ENCODE results near the gene EPB41L2.

- TF ChIP-seq CTCF (IDR thresholded peaks at IDR 0.05) (no peak), POLR2AphosphoS5 (IDR thresholded peaks at IDR 0.05) (no peak), POLR2A (IDR thresholded peaks at IDR 0.05) (no peak)
Observed at GRCh38 chr6:130995783-130996447, 67.1 kb downstream of the EPB41L2 start.
